ENCODE measurements around the gene RABIF.

Gene RABIF

DNA sequence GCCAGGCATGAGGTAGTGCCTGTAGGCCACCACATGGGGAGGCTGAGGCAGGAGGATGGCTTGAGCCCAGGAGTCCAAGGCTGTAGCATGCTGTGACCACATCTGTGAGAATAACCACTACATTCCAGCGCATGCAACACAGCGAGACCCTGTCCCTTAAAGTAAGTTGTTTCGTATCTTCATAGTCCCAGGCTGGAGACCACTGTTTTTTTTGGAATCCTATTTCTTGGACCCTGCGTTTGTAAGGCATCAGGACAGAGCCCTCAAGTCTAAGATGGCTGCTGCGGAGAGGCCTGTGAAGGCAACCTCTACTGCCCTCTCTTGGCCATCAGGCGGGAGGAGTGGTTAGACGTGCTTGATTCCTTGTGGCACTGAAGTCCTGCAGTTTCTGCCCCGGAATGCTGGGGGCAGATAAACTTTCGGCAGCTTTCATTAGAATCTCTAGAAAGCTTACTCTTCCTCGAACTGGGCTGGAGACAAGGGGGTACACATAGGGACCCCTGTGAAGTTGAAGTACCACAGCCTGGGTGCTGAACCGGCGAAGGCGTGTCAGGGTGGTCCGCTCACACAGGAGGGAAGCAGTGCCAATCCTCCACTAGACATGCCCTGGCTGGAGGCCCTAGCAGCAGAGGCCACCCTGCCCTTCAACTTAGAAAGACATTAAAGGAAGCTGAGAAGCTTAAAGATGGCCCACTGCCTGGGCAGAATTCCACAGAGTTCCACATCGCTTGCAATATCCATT, 36.6 kb downstream of the RABIF start:
- Histone ChIP-seq H3K4me1 (ENCODE audit: control extremely low read depth in 1 of 4, control insufficient read depth in 4 of 4, insufficient read depth in 4 of 4, low read length in 3 of 4) (peaks cover 0 to 18% (median 13%) of the 10 kb centered on the region in 4 experiments), H3K27me3 (replicated peaks in 2 of 5; ENCODE audit: control insufficient read depth in 4 of 5, insufficient read depth in 5 of 5, low read length in 4 of 5) (no peaks in the 10 kb centered on the region), H3K4me3 (ENCODE audit: control insufficient read depth in 1 of 7, extremely low read depth in 1 of 7, insufficient read depth in 4 of 7, low read depth in 2 of 7, low read length in 6 of 7) (no peak overlapping the region), H3K36me3 (ENCODE audit: control insufficient read depth in 4 of 4, insufficient read depth in 4 of 4, low read length in 3 of 4) (peaks cover 0 to 12% (median 3%) of the 10 kb centered on the region in 4 experiments), H3K9me3 (ENCODE audit: control extremely low read depth in 1 of 5, control insufficient read depth in 4 of 5, insufficient read depth in 2 of 5, low read depth in 1 of 5, low read length in 4 of 5) (no peaks in the 10 kb centered on the region), H3K27ac (ENCODE audit: insufficient read depth in 1 of 2, low read depth in 1 of 2, low read length in 2 of 2, poor library complexity in 1 of 2, severe bottlenecking in 2 of 2) (no peak overlapping the region)
- CTCF ChIA-PET, result interaction anchor here (0.7 to 5.6 kb wide), 25 partner anchors 9 to 143 kb away, joined by 3 to 37 read pairs (median 4); partner anchors contain the start of gene PCAT6
- DNase-seq, result peak; percentile 84 to 90 (median 87)
- POLR2A ChIA-PET, result interaction anchor here (0.7 to 1.4 kb wide), 2 partner anchors 13 to 114 kb away, joined by 3 to 4 read pairs; no protein-coding TSS in a partner anchor
- 52% methylated on average over 15 of the region's 15 CpGs for WGBS (ENCODE audit: insufficient coverage)

GRCh38 chr1:202850593-202851362, 38.2 kb downstream of the RABIF start:
- no peak overlapping the region for H3K27ac ChIP-seq (ENCODE audit: insufficient read depth in 1 of 2, low read depth in 1 of 2, low read length in 2 of 2, poor library complexity in 1 of 2, severe bottlenecking in 2 of 2)
- ChIA-PET CTCF (interaction anchor here (0.6 to 5.6 kb wide), 13 partner anchors 7 to 128 kb away, joined by 3 to 37 read pairs (median 7); partner anchors contain the start of gene PCAT6), POLR2A (interaction anchor here (1.4 kb wide), 1 partner anchor 11 kb away, joined by 4 read pairs; no protein-coding TSS in a partner anchor)
- H3K4me1 ChIP-seq (ENCODE audit: control extremely low read depth in 1 of 4, control insufficient read depth in 4 of 4, insufficient read depth in 4 of 4, low read length in 3 of 4), result peaks cover 0 to 16% (median 12%) of the 10 kb centered on the region in 4 experiments
- no peak for DNase-seq
- H3K36me3 ChIP-seq (ENCODE audit: control insufficient read depth in 4 of 4, insufficient read depth in 4 of 4, low read length in 3 of 4), result peaks cover 0 to 6% (median 2%) of the 10 kb centered on the region in 4 experiments
- H3K9me3 ChIP-seq (ENCODE audit: control extremely low read depth in 1 of 5, control insufficient read depth in 4 of 5, insufficient read depth in 2 of 5, low read depth in 1 of 5, low read length in 4 of 5), result no peaks in the 10 kb centered on the region
- 83% methylated on average over 6 of the region's 7 CpGs for WGBS (ENCODE audit: insufficient coverage)
- H3K4me3 ChIP-seq (ENCODE audit: control insufficient read depth in 1 of 7, extremely low read depth in 1 of 7, insufficient read depth in 4 of 7, low read depth in 2 of 7, low read length in 6 of 7), result no peak overlapping the region
- H3K27me3 ChIP-seq (replicated peaks in 2 of 5; ENCODE audit: control insufficient read depth in 4 of 5, insufficient read depth in 5 of 5, low read length in 4 of 5), result no peaks in the 10 kb centered on the region

GRCh38 chr1:202848191-202848542, 40.8 kb downstream of the RABIF start:
- DNase-seq, result no peak
- CTCF ChIA-PET, result interaction anchor here (0.8 to 1.1 kb wide), 4 partner anchors 16 to 73 kb away, joined by 3 to 5 read pairs (median 4); no protein-coding TSS in a partner anchor
- no peaks in the 10 kb centered on the region for H3K36me3 ChIP-seq (ENCODE audit: control insufficient read depth in 4 of 4, insufficient read depth in 4 of 4, low read length in 3 of 4)
- H3K27me3 ChIP-seq (replicated peaks in 2 of 5; ENCODE audit: control insufficient read depth in 4 of 5, insufficient read depth in 5 of 5, low read length in 4 of 5), result no peaks in the 10 kb centered on the region
- no peak overlapping the region for H3K4me3 ChIP-seq (ENCODE audit: control insufficient read depth in 1 of 7, extremely low read depth in 1 of 7, insufficient read depth in 4 of 7, low read depth in 2 of 7, low read length in 6 of 7)
- H3K9me3 ChIP-seq (ENCODE audit: control extremely low read depth in 1 of 5, control insufficient read depth in 4 of 5, insufficient read depth in 2 of 5, low read depth in 1 of 5, low read length in 4 of 5), result no peaks in the 10 kb centered on the region
- POLR2A ChIA-PET, result no interaction called here
- WGBS (ENCODE audit: insufficient coverage), result 90% methylated on average over 2 of the region's 2 CpGs
- no peak overlapping the region for H3K27ac ChIP-seq (ENCODE audit: insufficient read depth in 1 of 2, low read depth in 1 of 2, low read length in 2 of 2, poor library complexity in 1 of 2, severe bottlenecking in 2 of 2)
- H3K4me1 ChIP-seq (ENCODE audit: control extremely low read depth in 1 of 4, control insufficient read depth in 4 of 4, insufficient read depth in 4 of 4, low read length in 3 of 4), result peaks cover 0 to 24% (median 20%) of the 10 kb centered on the region in 4 experiments

GRCh38 chr1:202844935-202845334, 44.0 kb downstream of the RABIF start:
- no peak overlapping the region for H3K4me3 ChIP-seq (ENCODE audit: control insufficient read depth in 1 of 7, extremely low read depth in 1 of 7, insufficient read depth in 4 of 7, low read depth in 2 of 7, low read length in 6 of 7)
- ChIA-PET CTCF (interaction anchor here (0.5 to 2.2 kb wide), 2 partner anchors 9 to 27 kb away, joined by 3 to 6 read pairs; no protein-coding TSS in a partner anchor), POLR2A (interaction anchor here (0.6 kb wide), 1 partner anchor 15 kb away, joined by 3 read pairs; no protein-coding TSS in a partner anchor)
- H3K27ac ChIP-seq (ENCODE audit: insufficient read depth in 1 of 2, low read depth in 1 of 2, low read length in 2 of 2, poor library complexity in 1 of 2, severe bottlenecking in 2 of 2), result no peak overlapping the region
- no peaks in the 10 kb centered on the region for H3K27me3 ChIP-seq (replicated peaks in 2 of 5; ENCODE audit: control insufficient read depth in 4 of 5, insufficient read depth in 5 of 5, low read length in 4 of 5)
- peaks cover 0 to 14% (median 11%) of the 10 kb centered on the region in 4 experiments for H3K4me1 ChIP-seq (ENCODE audit: control extremely low read depth in 1 of 4, control insufficient read depth in 4 of 4, insufficient read depth in 4 of 4, low read length in 3 of 4)
- 98% methylated on average over 5 of the region's 6 CpGs for WGBS (ENCODE audit: insufficient coverage)
- no peaks in the 10 kb centered on the region for H3K9me3 ChIP-seq (ENCODE audit: control extremely low read depth in 1 of 5, control insufficient read depth in 4 of 5, insufficient read depth in 2 of 5, low read depth in 1 of 5, low read length in 4 of 5)
- H3K36me3 ChIP-seq (ENCODE audit: control insufficient read depth in 4 of 4, insufficient read depth in 4 of 4, low read length in 3 of 4), result no peaks in the 10 kb centered on the region
- DNase-seq, result no peak

- Histone ChIP-seq H3K36me3 (ENCODE audit: control insufficient read depth in 4 of 4, insufficient read depth in 4 of 4, low read length in 3 of 4) (no peaks in the 10 kb centered on the region), H3K9me3 (ENCODE audit: control extremely low read depth in 1 of 5, control insufficient read depth in 4 of 5, insufficient read depth in 2 of 5, low read depth in 1 of 5, low read length in 4 of 5) (no peaks in the 10 kb centered on the region), H3K27ac (ENCODE audit: insufficient read depth in 1 of 2, low read depth in 1 of 2, low read length in 2 of 2, poor library complexity in 1 of 2, severe bottlenecking in 2 of 2) (no peak overlapping the region), H3K27me3 (replicated peaks in 2 of 5; ENCODE audit: control insufficient read depth in 4 of 5, insufficient read depth in 5 of 5, low read length in 4 of 5) (no peaks in the 10 kb centered on the region), H3K4me3 (ENCODE audit: control insufficient read depth in 1 of 7, extremely low read depth in 1 of 7, insufficient read depth in 4 of 7, low read depth in 2 of 7, low read length in 6 of 7) (no peak overlapping the region), H3K4me1 (ENCODE audit: control extremely low read depth in 1 of 4, control insufficient read depth in 4 of 4, insufficient read depth in 4 of 4, low read length in 3 of 4) (peaks cover 0 to 14% (median 11%) of the 10 kb centered on the region in 4 experiments)
- CTCF ChIA-PET, result interaction anchor here (1.5 to 2.2 kb wide), 2 partner anchors 9 to 27 kb away, joined by 3 to 6 read pairs; no protein-coding TSS in a partner anchor
- DNase-seq, result no peak
- POLR2A ChIA-PET, result interaction anchor here (0.6 kb wide), 1 partner anchor 14 kb away, joined by 3 read pairs; no protein-coding TSS in a partner anchor
- WGBS (ENCODE audit: insufficient coverage), result 100% methylated on average over 4 of the region's 5 CpGs
Observed at GRCh38 chr1:202844259-202844658, 44.7 kb downstream of the RABIF start.

DNA sequence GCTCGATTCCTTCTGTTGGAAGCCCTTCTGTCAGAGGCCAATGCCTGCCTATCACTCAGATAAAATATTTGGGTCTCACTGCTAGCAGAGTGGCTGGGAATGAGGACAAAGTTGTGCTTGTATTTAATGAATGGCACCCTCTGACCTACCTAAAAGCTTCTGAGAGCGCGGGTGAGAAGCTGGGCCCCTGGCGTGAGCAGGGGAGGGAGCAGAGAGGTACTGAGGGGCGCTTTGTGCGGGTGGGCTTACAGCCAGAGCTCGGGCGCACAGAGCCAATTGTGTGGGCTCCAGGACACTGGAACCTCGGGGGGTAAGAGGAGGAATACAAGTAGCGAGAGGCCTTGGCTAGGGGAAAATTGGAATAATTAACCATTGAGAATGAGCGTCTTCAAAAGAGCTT, 45.9 kb downstream of the RABIF start:
- DNase-seq, result no peak
- Histone ChIP-seq H3K9me3 (ENCODE audit: control extremely low read depth in 1 of 5, control insufficient read depth in 4 of 5, insufficient read depth in 2 of 5, low read depth in 1 of 5, low read length in 4 of 5) (no peaks in the 10 kb centered on the region), H3K27me3 (replicated peaks in 2 of 5; ENCODE audit: control insufficient read depth in 4 of 5, insufficient read depth in 5 of 5, low read length in 4 of 5) (no peaks in the 10 kb centered on the region), H3K27ac (ENCODE audit: insufficient read depth in 1 of 2, low read depth in 1 of 2, low read length in 2 of 2, poor library complexity in 1 of 2, severe bottlenecking in 2 of 2) (no peak overlapping the region), H3K4me3 (ENCODE audit: control insufficient read depth in 1 of 7, extremely low read depth in 1 of 7, insufficient read depth in 4 of 7, low read depth in 2 of 7, low read length in 6 of 7) (no peak overlapping the region), H3K36me3 (ENCODE audit: control insufficient read depth in 4 of 4, insufficient read depth in 4 of 4, low read length in 3 of 4) (no peaks in the 10 kb centered on the region), H3K4me1 (ENCODE audit: control extremely low read depth in 1 of 4, control insufficient read depth in 4 of 4, insufficient read depth in 4 of 4, low read length in 3 of 4) (peaks cover 0 to 14% (median 12%) of the 10 kb centered on the region in 4 experiments)
- ChIA-PET CTCF (interaction anchor here (1.1 to 1.5 kb wide), 2 partner anchors 9 to 26 kb away, joined by 3 to 8 read pairs; no protein-coding TSS in a partner anchor), POLR2A (no interaction called here)
- 98% methylated on average over 10 of the region's 11 CpGs for WGBS (ENCODE audit: insufficient coverage)

All from common myeloid progenitor, CD34-positive (primary cell).